Ovary (tissue), 1 donor: Measurements from ENCODE around the gene TPST2.

Source experiments
- EP300 ChIP-seq: sonication (generic); formaldehyde crosslinking; IDR thresholded peaks from one replicate; pipeline ENCODE4 v1.6.1; 2017; ENCODE audit warnings: antibody characterized with exemption
- POLR2A ChIP-seq: fragments of 450-650 bp; IDR thresholded peaks from one replicate; pipeline ENCODE4 v1.6.1; 2017; ENCODE audit warnings: antibody characterized with exemption, mild to moderate bottlenecking, moderate library complexity

DNA sequence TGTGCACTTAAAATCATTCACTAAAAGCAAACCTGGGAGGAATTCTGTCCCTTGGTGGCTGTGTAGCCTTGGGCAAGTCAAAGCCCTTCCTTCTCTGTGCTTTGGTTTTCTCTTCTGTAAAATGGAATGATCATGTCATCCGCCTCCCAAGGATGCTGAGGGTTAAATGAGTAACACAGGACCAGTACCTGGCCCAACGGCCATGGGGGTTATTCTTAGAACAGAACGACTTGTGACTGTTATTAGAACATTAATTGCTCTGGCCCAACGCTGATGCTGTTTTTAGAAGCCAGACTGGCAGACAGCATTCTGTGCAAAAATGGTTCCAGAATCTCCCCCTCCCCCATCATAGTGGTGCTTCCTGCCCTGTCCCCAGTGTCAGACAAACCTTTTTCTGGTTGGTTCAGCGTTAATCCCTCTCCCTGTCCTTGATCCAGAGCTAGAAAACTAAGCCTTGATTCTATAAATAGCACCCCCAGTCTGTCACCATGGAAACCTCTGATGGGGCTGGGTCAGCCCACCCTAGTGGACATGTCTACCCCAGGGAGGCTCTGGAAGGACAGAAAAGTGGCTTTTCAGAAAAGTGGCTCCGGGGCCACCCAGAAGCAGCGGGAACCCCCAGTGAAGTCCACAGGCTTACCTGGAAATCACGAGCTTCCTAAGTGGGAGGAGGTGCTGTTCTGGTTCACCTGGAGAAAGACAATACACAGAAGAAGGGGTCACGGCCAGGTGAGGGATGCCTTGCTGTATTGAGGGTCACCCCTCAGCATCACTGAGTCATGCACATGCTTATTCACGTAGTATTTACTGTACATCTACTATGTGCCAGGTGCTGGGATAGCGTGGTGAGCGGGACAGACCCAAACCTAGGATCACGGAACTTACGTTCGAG, 62.1 kb downstream of the TPST2 start:
- TF ChIP-seq EP300 = no peak
- no peak for TF ChIP-seq POLR2A
